ENCODE measurements around the gene SCGN. TPM values are rescaled to one million over a fixed set of nuclear protein-coding genes. Genes with fewer than 3 reads are reported as not detected.
A peak's percentile ranks its signal among the peaks of the same experiment; 100 is the strongest.

The SCGN gene
- total and polyA plus RNA-seq, 2 of the 13 experiments (the other 11 are each of a cell fraction or from before 2014, with no cell fraction given) = 2.9 to 29.0 TPM

GRCh38 chr6:25629198-25629576 is 22.8 kb upstream of the SCGN start (continued):
- no peak for TF ChIP-seq ZNF256 (CRISPR knock-in tag; conservative IDR thresholded peaks at IDR 0.05)
- TF ChIP-seq MIER3 (CRISPR knock-in tag; IDR thresholded peaks at IDR 0.05; ENCODE audit: borderline replicate concordance) = peak; percentile 39; the same call in 1 of the 2 replicates
- TF ChIP-seq ZBTB20 (CRISPR knock-in tag; IDR thresholded peaks at IDR 0.05; ENCODE audit: borderline replicate concordance, low read depth) = no peak
- TF ChIP-seq NFIB (CRISPR knock-in tag; IDR thresholded peaks at IDR 0.05; ENCODE audit: borderline replicate concordance) = peak; percentile 63; the same call in 1 of the 2 replicates
- TF ChIP-seq, protein P1, sequence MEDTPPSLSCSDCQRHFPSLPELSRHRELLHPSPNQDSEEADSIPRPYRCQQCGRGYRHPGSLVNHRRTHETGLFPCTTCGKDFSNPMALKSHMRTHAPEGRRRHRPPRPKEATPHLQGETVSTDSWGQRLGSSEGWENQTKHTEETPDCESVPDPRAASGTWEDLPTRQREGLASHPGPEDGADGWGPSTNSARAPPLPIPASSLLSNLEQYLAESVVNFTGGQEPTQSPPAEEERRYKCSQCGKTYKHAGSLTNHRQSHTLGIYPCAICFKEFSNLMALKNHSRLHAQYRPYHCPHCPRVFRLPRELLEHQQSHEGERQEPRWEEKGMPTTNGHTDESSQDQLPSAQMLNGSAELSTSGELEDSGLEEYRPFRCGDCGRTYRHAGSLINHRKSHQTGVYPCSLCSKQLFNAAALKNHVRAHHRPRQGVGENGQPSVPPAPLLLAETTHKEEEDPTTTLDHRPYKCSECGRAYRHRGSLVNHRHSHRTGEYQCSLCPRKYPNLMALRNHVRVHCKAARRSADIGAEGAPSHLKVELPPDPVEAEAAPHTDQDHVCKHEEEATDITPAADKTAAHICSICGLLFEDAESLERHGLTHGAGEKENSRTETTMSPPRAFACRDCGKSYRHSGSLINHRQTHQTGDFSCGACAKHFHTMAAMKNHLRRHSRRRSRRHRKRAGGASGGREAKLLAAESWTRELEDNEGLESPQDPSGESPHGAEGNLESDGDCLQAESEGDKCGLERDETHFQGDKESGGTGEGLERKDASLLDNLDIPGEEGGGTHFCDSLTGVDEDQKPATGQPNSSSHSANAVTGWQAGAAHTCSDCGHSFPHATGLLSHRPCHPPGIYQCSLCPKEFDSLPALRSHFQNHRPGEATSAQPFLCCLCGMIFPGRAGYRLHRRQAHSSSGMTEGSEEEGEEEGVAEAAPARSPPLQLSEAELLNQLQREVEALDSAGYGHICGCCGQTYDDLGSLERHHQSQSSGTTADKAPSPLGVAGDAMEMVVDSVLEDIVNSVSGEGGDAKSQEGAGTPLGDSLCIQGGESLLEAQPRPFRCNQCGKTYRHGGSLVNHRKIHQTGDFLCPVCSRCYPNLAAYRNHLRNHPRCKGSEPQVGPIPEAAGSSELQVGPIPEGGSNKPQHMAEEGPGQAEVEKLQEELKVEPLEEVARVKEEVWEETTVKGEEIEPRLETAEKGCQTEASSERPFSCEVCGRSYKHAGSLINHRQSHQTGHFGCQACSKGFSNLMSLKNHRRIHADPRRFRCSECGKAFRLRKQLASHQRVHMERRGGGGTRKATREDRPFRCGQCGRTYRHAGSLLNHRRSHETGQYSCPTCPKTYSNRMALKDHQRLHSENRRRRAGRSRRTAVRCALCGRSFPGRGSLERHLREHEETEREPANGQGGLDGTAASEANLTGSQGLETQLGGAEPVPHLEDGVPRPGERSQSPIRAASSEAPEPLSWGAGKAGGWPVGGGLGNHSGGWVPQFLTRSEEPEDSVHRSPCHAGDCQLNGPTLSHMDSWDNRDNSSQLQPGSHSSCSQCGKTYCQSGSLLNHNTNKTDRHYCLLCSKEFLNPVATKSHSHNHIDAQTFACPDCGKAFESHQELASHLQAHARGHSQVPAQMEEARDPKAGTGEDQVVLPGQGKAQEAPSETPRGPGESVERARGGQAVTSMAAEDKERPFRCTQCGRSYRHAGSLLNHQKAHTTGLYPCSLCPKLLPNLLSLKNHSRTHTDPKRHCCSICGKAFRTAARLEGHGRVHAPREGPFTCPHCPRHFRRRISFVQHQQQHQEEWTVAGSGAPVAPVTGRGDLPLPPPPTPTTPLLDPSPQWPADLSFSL (CRISPR knock-in tag; IDR thresholded peaks at IDR 0.05) = no peak
- TF ChIP-seq, protein P2, sequence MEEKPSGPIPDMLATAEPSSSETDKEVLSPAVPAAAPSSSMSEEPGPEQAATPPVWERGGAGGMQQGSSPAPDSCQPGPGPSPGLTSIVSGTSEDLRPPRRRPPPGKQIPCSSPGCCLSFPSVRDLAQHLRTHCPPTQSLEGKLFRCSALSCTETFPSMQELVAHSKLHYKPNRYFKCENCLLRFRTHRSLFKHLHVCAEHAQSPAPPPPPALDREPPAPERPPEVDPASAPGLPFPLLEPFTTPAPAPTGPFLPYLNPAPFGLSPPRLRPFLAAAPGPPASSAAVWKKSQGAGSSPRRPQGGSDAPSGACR (CRISPR knock-in tag; IDR thresholded peaks at IDR 0.05) = no peak
- no peak for TF ChIP-seq ZNF580 (CRISPR knock-in tag; IDR thresholded peaks at IDR 0.05; ENCODE audit: borderline replicate concordance, low read depth)
- TF ChIP-seq ZNF446 (CRISPR knock-in tag; IDR thresholded peaks at IDR 0.05) = no peak
- peak; percentile 29; the same call in 1 of the 2 replicates for TF ChIP-seq ZNF501 (CRISPR knock-in tag; IDR thresholded peaks at IDR 0.05)
- TF ChIP-seq TARDBP (CRISPR knock-in tag; IDR thresholded peaks at IDR 0.05) = 0 out of 2 replicates have a peak, but pooled peaks have one; percentile 6
- TF ChIP-seq ZNF17 (CRISPR knock-in tag; IDR thresholded peaks at IDR 0.05) = no peak
- TF ChIP-seq KDM4B (CRISPR knock-in tag; IDR thresholded peaks at IDR 0.05) = no peak
- TF ChIP-seq, protein P3, sequence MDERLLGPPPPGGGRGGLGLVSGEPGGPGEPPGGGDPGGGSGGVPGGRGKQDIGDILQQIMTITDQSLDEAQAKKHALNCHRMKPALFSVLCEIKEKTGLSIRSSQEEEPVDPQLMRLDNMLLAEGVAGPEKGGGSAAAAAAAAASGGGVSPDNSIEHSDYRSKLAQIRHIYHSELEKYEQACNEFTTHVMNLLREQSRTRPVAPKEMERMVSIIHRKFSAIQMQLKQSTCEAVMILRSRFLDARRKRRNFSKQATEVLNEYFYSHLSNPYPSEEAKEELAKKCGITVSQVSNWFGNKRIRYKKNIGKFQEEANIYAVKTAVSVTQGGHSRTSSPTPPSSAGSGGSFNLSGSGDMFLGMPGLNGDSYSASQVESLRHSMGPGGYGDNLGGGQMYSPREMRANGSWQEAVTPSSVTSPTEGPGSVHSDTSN (CRISPR knock-in tag; IDR thresholded peaks at IDR 0.05) = no peak
- no peak for TF ChIP-seq U2AF1 (optimal IDR thresholded peaks at IDR 0.05; ENCODE audit: low read depth, low read length)
- peak; percentile 36; the same call in 1 of the 2 replicates for TF ChIP-seq ARNT2 (CRISPR knock-in tag; IDR thresholded peaks at IDR 0.05; ENCODE audit: low read depth)
- peak in 1 of 2 experiments; percentile 67; a peak in 1 of 4 replicates for TF ChIP-seq NR2F1 (CRISPR knock-in tag; IDR thresholded peaks at IDR 0.05)
- TF ChIP-seq, protein P4, sequence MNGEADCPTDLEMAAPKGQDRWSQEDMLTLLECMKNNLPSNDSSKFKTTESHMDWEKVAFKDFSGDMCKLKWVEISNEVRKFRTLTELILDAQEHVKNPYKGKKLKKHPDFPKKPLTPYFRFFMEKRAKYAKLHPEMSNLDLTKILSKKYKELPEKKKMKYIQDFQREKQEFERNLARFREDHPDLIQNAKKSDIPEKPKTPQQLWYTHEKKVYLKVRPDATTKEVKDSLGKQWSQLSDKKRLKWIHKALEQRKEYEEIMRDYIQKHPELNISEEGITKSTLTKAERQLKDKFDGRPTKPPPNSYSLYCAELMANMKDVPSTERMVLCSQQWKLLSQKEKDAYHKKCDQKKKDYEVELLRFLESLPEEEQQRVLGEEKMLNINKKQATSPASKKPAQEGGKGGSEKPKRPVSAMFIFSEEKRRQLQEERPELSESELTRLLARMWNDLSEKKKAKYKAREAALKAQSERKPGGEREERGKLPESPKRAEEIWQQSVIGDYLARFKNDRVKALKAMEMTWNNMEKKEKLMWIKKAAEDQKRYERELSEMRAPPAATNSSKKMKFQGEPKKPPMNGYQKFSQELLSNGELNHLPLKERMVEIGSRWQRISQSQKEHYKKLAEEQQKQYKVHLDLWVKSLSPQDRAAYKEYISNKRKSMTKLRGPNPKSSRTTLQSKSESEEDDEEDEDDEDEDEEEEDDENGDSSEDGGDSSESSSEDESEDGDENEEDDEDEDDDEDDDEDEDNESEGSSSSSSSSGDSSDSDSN (CRISPR knock-in tag; IDR thresholded peaks at IDR 0.05) = no peak
- peak; percentile 33; the same call in 1 of the 2 replicates for TF ChIP-seq ZMYM3 (CRISPR knock-in tag; IDR thresholded peaks at IDR 0.05)
- no peak for TF ChIP-seq ZBTB21 (CRISPR knock-in tag; IDR thresholded peaks at IDR 0.05)
- no peak for TF ChIP-seq ZNF776 (CRISPR knock-in tag; IDR thresholded peaks at IDR 0.05)
